ENCODE results near the gene KRTAP2-1. TPM values are rescaled to one million over a fixed set of nuclear protein-coding genes. Genes with fewer than 3 reads are reported as not detected.
"Not testable (repeated sequence)": the region's sequence is repeated elsewhere in the genome, so short reads cannot be mapped to it uniquely, and the experiment has no call there.

KRTAP2-1 gene
- total RNA-seq, 2 experiments from 2014 or later, result not detected

- POLR2A ChIA-PET; H3K36me3 Mint-ChIP-seq; H3K9me3 Mint-ChIP-seq; DNase-seq; ATAC-seq (ENCODE audit: low read depth); H3K27ac Mint-ChIP-seq; H3K4me1 Mint-ChIP-seq; H3K4me3 Mint-ChIP-seq: not testable (repeated sequence)
- H3K27me3 Mint-ChIP-seq, result peaks cover 12% of the 10 kb centered on the region
These were observed 18.0 kb upstream of the KRTAP2-1 start for GRCh38 chr17:41065016-41065689.

GRCh38 chr17:41064301-41064700 lies 17.2 kb upstream of the KRTAP2-1 start:
- Mint-ChIP-seq H3K36me3 (no peaks in the 10 kb centered on the region), H3K9me3 (no peaks in the 10 kb centered on the region), H3K27me3 (peaks cover 18% of the 10 kb centered on the region), H3K4me1 (peaks cover 5% of the 10 kb centered on the region), H3K27ac (no peak overlapping the region), H3K4me3 (no peak overlapping the region)
- ATAC-seq (ENCODE audit: low read depth), result no peak
- POLR2A ChIA-PET, result no interaction called here
- no peak for DNase-seq

GRCh38 chr17:41063449-41063848 lies 16.3 kb upstream of the KRTAP2-1 start:
- H3K27ac Mint-ChIP-seq, result no peak overlapping the region
- no peak overlapping the region for H3K4me3 Mint-ChIP-seq
- H3K9me3 Mint-ChIP-seq, result no peaks in the 10 kb centered on the region
- peaks cover 24% of the 10 kb centered on the region for H3K27me3 Mint-ChIP-seq
- DNase-seq (no peak), ATAC-seq (ENCODE audit: low read depth) (no peak)
- H3K4me1 Mint-ChIP-seq, result peaks cover 3% of the 10 kb centered on the region
- no peaks in the 10 kb centered on the region for H3K36me3 Mint-ChIP-seq
- POLR2A ChIA-PET, result no interaction called here

GRCh38 chr17:41061964-41062363 lies 14.8 kb upstream of the KRTAP2-1 start:
- POLR2A ChIA-PET, result no interaction called here
- no peaks in the 10 kb centered on the region for H3K36me3 Mint-ChIP-seq
- no peak overlapping the region for H3K27ac Mint-ChIP-seq
- no peaks in the 10 kb centered on the region for H3K9me3 Mint-ChIP-seq
- H3K4me3 Mint-ChIP-seq, result no peak overlapping the region
- peaks cover 3% of the 10 kb centered on the region for H3K4me1 Mint-ChIP-seq
- ATAC-seq (ENCODE audit: low read depth) (no peak), DNase-seq (no peak)
- H3K27me3 Mint-ChIP-seq, result peaks cover 28% of the 10 kb centered on the region

GRCh38 chr17:41060052-41060604 lies 13.0 kb upstream of the KRTAP2-1 start, which contains the start of gene KRTAP2-3:
Gene KRTAP2-3, minus strand, starts transcription at chr17:41060114. Its CDS starts 64 bp downstream, at chr17:41060050.
- H3K36me3 Mint-ChIP-seq, result no peaks in the 10 kb centered on the region
- POLR2A ChIA-PET, result no interaction called here
- H3K4me3 Mint-ChIP-seq, result no peak within 1 kb of the TSS
- H3K27ac Mint-ChIP-seq, result no peak within 1 kb of the TSS
- H3K9me3 Mint-ChIP-seq, result no peaks in the 10 kb centered on the region
- no peak for ATAC-seq (ENCODE audit: low read depth)
- no peak for DNase-seq
- no peaks in the 10 kb centered on the region for H3K4me1 Mint-ChIP-seq
- H3K27me3 Mint-ChIP-seq, result peaks cover 28% of the 10 kb centered on the region

GRCh38 chr17:41059276-41060051 lies 12.3 kb upstream of the KRTAP2-1 start:
- peaks cover 28% of the 10 kb centered on the region for H3K27me3 Mint-ChIP-seq
- DNase-seq; H3K4me1 Mint-ChIP-seq; H3K9me3 Mint-ChIP-seq; POLR2A ChIA-PET; H3K4me3 Mint-ChIP-seq; ATAC-seq (ENCODE audit: low read depth); H3K36me3 Mint-ChIP-seq; H3K27ac Mint-ChIP-seq: not testable (repeated sequence)

GRCh38 chr17:41058741-41059140 lies 11.6 kb upstream of the KRTAP2-1 start:
- no peak overlapping the region for H3K27ac Mint-ChIP-seq
- POLR2A ChIA-PET, result no interaction called here
- H3K4me3 Mint-ChIP-seq, result no peak overlapping the region
- ATAC-seq (ENCODE audit: low read depth) (no peak), DNase-seq (no peak)
- no peaks in the 10 kb centered on the region for H3K4me1 Mint-ChIP-seq
- no peaks in the 10 kb centered on the region for H3K9me3 Mint-ChIP-seq
- H3K36me3 Mint-ChIP-seq, result no peaks in the 10 kb centered on the region
- H3K27me3 Mint-ChIP-seq, result peaks cover 30% of the 10 kb centered on the region

- POLR2A ChIA-PET, result no interaction called here
These were observed 10.4 kb upstream of the KRTAP2-1 start for GRCh38 chr17:41057547-41057946.

GRCh38 chr17:41055130-41055529 lies 8.0 kb upstream of the KRTAP2-1 start, which contains the start of gene KRTAP2-2:
Gene KRTAP2-2, minus strand, starts transcription at chr17:41055230. Its CDS starts 19 bp downstream, at chr17:41055211.
- H3K36me3 Mint-ChIP-seq; H3K9me3 Mint-ChIP-seq; H3K4me3 Mint-ChIP-seq; H3K4me1 Mint-ChIP-seq; ATAC-seq (ENCODE audit: low read depth); H3K27ac Mint-ChIP-seq; POLR2A ChIA-PET; DNase-seq: not testable (repeated sequence)
- H3K27me3 Mint-ChIP-seq, result peaks cover 18% of the 10 kb centered on the region

More at GRCh38 chr17:41057547-41057946, 10.4 kb upstream of the KRTAP2-1 start:
- no peaks in the 10 kb centered on the region for H3K4me1 Mint-ChIP-seq
- H3K27me3 Mint-ChIP-seq, result peaks cover 30% of the 10 kb centered on the region
- no peak overlapping the region for H3K4me3 Mint-ChIP-seq
- no peak overlapping the region for H3K27ac Mint-ChIP-seq
- ATAC-seq (ENCODE audit: low read depth) (no peak), DNase-seq (no peak)
- no peaks in the 10 kb centered on the region for H3K36me3 Mint-ChIP-seq
- H3K9me3 Mint-ChIP-seq, result no peaks in the 10 kb centered on the region

- H3K27ac Mint-ChIP-seq; H3K4me3 Mint-ChIP-seq; H3K36me3 Mint-ChIP-seq; POLR2A ChIA-PET; ATAC-seq (ENCODE audit: low read depth); DNase-seq; H3K9me3 Mint-ChIP-seq; H3K4me1 Mint-ChIP-seq: not testable (repeated sequence)
- peaks cover 15% of the 10 kb centered on the region for H3K27me3 Mint-ChIP-seq
These were observed 7.4 kb upstream of the KRTAP2-1 start for GRCh38 chr17:41054556-41054955.

- H3K27ac Mint-ChIP-seq, result no peak overlapping the region
- POLR2A ChIA-PET, result no interaction called here
- no peaks in the 10 kb centered on the region for H3K4me1 Mint-ChIP-seq
- H3K27me3 Mint-ChIP-seq, result peaks cover 11% of the 10 kb centered on the region
- H3K9me3 Mint-ChIP-seq, result no peaks in the 10 kb centered on the region
- no peak overlapping the region for H3K4me3 Mint-ChIP-seq
- no peak for DNase-seq
- H3K36me3 Mint-ChIP-seq, result no peaks in the 10 kb centered on the region
- ATAC-seq (ENCODE audit: low read depth), result no peak
These were observed 6.9 kb upstream of the KRTAP2-1 start for GRCh38 chr17:41054025-41054424.

GRCh38 chr17:41052566-41052965 lies 5.5 kb upstream of the KRTAP2-1 start:
- no peak overlapping the region for H3K27ac Mint-ChIP-seq
- H3K4me3 Mint-ChIP-seq, result no peak overlapping the region
- H3K36me3 Mint-ChIP-seq, result no peaks in the 10 kb centered on the region
- POLR2A ChIA-PET, result no interaction called here
- DNase-seq (no peak), ATAC-seq (ENCODE audit: low read depth) (no peak)
- no peaks in the 10 kb centered on the region for H3K4me1 Mint-ChIP-seq
- H3K9me3 Mint-ChIP-seq, result no peaks in the 10 kb centered on the region
- H3K27me3 Mint-ChIP-seq, result peaks cover 2% of the 10 kb centered on the region

GRCh38 chr17:41049110-41049509 lies 2.0 kb upstream of the KRTAP2-1 start:
- Mint-ChIP-seq H3K4me3 (no peak overlapping the region), H3K9me3 (no peaks in the 10 kb centered on the region), H3K36me3 (no peaks in the 10 kb centered on the region), H3K27ac (no peak overlapping the region), H3K4me1 (no peaks in the 10 kb centered on the region), H3K27me3 (peaks cover 5% of the 10 kb centered on the region)
- DNase-seq, result no peak
- ATAC-seq (ENCODE audit: low read depth), result no peak
- POLR2A ChIA-PET, result no interaction called here

- Mint-ChIP-seq H3K27ac (no peak overlapping the region), H3K4me1 (no peaks in the 10 kb centered on the region), H3K36me3 (no peaks in the 10 kb centered on the region), H3K27me3 (peaks cover 5% of the 10 kb centered on the region), H3K9me3 (peaks cover under 1% of the 10 kb centered on the region), H3K4me3 (no peak overlapping the region)
- POLR2A ChIA-PET, result no interaction called here
- DNase-seq (no peak), ATAC-seq (ENCODE audit: low read depth) (no peak)
These were observed 1.3 kb upstream of the KRTAP2-1 start for GRCh38 chr17:41048441-41048840.

Measured in activated naive CD8-positive, alpha-beta T cell treated with anti-CD3 and anti-CD28 coated beads, Interleukin-2, amount 10 ng/mL, durations not matched to agents 7 days and 5 days (primary cell).